NCI-H187 treated with DMSO at 0.1 percent for 48 hours (cell line): ENCODE measurements around the gene RANBP3L.

ENCODE experiments used
- DNase-seq: peaks from one replicate; lab custom pipeline; 2025; lab: John Stamatoyannopoulos, UW

RANBP3L gene

DNA sequence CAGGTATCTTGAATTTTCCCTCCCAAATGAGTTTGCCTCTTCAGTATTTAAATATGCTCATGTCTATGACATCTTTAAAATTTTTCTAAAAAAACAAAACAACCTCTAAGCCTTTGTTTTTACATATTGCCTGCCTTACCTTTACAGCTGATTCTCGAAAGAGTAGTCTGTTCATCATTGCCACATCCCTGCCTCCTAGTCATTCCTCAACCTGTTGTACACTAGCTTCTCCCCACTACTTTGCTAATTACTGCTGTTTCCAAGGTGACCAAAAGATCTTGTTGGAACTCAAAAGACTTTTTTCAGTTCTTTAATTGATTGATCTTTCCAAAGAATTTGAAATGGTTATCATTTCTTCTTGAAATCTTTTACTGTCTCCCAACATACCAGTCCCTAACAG lies 58.0 kb downstream of the RANBP3L start:
- DNase-seq, result no peak

DNA sequence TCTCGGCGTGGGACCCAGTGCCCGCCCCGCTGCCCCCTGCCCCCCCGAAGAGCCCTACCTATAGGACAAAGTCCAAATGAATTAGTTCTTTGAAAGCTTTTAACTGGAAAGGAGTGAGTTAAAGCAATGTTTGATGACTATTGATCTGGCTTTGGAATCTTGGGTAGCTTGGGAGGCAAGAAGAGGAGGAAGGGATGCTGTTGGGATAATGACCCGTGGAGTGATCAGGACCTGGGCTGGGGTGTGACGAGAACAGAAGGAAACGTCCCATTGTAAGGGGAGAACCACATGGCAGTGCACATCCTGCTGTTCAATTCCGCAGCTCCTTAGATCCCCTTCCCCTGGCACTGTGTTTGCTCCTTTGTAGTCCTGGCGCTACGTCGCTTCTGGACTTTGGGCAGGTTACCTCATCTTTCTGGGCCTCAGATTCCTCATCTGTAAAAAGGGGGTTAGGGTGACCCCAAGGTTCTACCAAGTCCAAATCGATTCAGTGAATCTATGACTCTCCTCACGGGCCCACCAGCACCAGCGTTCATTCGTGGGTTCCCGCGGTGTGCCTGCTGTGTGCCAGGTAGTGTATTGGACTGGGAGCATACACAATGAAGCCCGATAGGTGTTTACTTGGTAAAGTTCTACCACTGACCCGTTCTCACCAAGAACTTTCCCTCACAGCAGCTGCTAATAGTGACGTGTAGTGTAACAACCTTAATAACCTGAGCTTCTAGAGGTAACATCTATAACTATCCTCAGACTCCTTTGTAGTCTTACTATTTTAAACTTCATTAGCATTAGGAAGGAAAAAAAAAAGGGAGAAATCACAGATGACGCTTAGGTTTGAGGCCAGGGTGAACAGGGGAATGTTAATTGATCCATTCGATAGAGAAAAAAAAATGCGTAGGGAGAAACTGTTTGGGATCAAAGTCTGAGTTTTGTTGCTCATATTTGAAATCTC lies 58.9 kb downstream of the RANBP3L start:
- DNase-seq, result no peak

DNA sequence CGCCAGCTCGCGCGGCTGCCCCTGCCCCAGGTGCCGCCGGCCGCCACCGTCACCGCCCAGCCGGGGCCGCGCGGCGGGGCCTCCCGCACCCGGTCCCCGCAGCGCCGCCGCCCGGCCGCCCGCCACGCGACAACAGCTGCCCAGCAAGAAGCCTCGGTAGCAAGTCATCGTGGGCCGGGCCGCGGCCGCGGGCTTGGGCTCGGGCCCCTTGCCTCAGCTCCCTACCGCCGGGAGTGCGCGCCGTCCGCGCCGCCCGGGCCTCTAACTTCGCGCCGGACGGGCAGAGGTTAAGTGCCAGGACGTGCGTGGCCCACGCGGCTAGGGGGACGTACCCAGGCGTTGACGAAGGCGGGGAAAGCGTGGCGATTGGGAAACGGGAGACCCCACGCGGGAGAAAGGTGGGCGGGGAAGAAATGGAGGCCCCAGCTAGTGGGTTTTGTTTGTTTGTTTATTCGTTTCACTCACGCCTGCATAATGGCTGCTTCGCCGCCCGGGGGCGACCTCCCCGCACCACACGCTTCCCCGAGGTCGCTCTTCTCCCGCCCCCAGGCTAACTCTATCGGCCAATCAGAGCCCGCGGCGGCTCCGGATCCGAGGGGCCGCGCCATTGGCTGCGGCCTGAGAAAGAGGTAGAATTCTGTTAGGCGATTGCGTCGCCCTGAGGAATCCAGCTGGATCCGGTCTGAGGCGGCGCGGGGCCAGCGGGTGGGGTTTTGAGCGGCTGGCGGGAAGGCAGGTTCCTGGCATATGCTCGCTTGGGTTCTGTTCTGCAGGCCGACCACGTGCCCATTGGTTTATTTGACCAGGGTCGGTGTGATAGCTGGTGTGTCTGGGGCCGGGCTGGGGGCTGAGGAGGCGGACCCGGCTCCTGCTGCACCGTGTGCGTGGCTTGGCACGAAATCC lies 59.8 kb downstream of the RANBP3L start, which contains the start of gene NADK2:
Gene NADK2, minus strand, starts transcription at position 295 of the 903 bp plus-strand sequence. Its CDS starts 127 bp downstream, at position 168.
- DNase-seq, result peak; percentile 63

DNA sequence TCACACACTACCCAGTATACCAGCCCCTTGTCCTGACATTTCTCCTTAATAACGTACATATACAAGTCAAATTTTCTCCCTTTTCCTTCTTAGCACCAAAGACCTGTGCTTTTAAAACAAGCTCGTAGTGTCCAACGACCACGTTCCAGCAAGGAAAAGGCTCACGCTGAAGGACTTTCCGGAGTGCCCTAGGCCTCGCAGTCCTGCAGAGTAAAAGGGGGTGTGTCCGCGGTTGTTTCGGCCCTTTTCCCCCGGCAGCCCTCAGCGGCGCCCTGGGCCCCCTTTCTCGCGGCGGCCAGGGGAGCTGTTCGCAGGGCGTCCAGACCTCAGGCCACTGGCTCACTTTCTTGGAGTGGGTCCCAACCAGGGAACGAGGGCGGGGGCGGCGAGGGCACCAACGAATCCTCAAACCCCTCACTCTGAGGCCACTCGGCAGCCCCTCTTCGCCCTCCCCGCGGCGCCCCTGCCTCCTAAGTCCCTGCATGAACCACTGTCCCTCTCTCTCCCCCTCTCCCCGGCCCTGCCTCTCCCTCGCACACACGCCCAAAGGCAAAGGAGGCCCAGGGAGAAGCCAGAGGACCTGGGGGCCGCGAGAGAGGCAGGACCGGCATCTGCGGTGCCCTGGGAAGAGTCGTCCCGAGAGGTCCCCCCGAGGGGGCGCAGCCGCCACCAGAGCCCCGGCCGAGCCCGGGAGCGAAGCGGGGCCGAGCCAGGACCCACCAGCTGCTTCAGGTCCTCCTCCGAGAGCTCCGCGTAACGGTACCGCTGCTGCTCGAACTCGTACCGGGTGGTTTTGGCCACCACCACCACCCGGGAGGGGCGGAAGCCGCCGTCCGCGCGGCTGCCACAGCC lies 60.7 kb downstream of the RANBP3L start:
- DNase-seq, result no peak

DNA sequence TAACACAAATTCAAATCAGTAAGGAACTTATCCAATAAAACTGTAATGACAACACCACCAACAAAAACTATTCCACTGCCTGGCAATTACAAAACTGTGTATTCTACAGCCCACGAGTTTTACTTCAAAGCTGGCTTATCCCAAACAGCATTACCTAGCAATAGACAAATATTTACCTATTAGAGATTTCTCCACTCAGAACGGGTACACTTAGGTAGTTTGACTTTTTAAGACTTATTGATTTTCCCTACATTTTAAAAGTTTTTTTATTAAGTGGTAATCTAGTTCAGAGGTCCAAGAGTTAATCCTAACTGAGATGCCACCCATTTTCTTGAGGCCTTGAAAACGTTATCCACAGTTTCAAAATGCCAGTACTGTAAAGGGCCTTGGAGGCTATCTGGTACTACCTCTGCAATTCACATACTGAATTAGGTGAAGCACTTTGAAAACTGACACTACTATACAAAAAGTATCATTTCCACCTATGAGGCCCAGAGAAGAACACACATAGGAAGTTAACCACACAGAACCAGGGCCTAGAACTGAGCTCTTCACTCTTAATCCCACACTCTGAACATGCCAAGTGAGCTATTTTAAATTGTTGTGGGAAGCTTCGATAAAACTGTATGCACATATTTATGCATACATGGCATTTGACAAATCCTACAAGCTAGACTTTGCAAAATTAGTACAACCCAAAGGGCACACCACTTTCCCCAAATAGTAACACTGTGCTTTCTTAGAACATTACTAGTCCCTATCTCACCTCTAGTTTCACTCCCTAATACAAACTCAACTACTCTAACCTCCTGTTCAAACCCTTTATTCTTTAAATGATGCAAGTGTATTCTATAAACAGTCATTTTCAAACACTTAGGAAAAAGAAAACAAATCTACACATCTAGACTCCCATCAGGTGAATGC lies 62.1 kb downstream of the RANBP3L start:
- DNase-seq, result no peak

DNA sequence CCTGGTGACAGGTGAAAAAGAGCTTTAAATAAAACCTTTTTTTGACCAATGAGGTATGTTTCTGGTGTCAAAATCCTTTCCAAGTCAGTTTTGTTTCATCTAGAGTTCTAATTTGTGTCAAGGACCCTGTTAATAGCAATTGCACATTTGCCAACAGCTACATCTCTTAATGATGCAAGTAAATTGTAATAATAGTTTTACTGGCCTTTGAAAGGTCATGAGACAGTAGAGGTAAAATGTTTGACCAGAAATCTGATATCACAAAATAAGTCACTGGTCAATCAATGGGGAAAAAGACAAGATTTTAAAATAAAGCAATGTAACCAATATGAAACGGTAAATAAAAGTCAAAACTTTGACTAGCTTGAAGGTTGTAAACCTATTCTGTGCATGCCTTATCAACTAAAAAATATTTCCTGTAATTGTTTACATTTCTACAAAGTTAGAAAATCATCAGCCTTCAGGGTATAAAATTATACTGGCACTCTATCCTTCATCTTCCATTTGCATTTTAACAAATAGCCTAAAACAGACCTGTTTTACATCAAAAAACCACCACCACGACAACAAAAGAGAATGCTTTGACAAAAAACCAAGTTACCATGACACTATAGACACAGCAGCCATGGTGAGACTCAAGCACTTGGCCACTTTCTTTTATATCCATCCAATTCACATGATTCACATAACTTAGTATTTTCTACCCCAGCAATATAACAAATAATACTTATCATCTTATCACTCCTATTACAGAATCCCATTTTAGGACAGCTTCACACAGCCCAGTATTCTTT lies 63.0 kb downstream of the RANBP3L start:
- DNase-seq, result no peak

DNA sequence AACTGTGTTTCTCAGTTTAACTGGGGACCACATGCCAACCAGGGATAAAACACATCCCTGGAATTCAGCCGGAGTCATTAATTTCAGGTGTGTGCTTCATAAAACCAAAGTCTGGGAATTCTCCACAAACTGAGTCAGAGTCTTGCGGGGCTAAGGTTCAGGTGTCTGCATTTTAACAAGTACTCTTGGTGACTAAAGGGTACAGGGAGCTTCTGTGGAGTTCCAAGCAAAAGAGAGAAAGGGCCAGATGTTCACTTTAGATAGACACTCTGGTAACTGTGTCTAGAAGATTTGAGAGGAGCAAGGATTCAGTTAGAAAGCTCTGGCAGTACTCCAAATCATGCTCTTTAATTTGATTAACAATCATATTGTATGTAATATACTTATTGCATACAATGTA lies 64.0 kb downstream of the RANBP3L start:
- DNase-seq, result no peak

DNA sequence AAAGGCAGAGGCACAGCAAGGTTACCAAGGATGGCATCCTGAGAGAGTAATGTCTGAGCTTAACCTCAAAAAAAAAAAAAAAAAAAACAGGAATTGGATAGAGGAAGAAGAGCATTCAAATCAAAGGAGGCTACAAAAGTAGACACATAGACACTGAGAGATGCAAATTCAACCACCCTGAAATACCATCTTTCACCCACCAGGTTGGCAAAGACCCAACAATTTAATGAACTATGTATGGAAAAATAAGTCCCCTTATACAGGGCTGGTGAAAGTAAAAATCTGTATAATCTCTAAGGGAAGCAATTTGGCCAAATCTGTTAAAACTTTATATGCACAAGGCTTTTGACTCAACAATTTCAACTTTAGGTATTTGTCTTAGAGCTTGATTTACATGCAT lies 64.9 kb downstream of the RANBP3L start:
- no peak for DNase-seq

DNA sequence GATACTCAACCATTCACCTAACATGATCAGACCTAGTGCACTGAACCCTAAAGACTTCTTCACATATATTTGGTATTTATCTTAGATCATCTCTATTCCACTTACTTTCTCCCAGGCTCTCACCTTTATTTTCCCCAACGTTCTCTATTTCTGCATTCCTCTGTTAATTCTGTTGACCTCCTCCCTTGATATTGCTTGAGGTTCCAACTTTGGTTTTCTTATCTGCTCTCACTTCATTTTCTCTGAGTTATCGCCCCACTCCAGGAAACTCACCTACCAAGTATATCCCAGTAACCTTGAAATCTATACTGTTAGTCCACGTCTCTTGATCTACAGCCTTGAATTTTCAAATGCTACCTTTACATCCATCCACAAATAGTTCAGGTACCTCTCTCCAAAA lies 69.2 kb downstream of the RANBP3L start:
- DNase-seq, result no peak

DNA sequence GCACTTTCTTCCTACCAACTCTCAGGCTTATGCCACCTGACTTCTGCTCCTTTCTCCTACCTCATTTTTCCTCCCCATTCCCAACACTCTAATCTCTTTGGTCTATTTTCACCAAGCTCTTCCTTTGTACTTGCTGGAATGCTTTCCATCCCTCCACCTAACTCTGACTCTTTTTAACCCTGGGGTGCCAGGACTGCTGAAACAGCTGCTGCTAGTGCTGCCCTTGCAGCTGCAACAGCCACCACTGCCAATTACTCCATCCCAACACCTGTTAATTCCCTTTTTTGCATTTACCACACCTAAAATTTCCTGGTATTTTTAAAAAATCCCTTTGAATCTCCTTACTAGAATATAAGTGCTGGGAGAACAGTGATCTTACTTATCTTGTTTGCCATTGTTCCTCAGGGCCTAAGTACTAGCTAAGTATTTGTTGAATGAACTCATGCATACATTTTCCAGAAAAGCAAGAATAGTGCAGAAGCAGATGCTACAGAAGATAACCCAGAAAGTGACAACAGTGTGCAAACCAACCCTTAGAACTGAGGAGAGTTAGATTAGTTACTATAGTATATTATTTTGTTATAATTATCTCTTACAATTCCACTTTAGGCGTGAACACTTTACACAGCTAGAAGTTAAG lies 71.4 kb downstream of the RANBP3L start:
- no peak for DNase-seq

DNA sequence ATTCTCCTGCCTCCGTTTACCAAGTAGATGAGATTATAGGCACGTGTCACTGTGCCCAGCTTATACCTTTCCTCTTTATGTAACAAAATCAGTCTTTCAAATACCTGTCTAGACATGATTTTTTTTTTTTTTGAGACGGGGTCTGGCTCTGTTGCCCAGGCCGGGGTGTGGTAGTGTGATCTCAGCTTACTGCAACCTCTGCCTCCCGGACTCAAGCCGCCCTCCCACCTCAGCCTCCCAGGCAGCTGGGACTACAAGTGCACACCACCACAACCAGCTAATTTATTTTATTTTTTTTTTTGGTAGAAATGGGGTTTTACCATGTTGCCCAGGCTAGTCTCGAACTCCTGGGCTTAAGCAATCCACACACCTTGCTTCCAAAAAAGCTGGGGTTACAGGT lies 73.2 kb downstream of the RANBP3L start:
- DNase-seq, result no peak

DNA sequence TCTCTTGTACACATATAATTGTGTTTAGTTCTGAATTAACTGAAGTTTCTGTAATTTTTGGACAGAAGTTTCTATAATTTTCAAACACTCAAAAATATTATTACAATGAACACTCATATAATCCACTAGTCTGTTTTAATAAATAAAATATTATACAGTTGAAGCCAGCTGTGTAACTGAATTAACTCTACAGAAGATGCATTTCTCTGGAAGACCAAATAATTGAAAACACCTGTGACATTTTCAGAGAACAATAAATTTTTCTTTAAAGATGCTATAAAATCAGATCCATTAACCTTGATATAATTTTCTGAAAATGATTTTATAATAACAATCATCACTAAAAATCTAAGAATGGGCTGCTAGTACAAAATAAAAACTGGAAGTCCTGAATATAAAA lies 74.7 kb downstream of the RANBP3L start:
- DNase-seq, result no peak

DNA sequence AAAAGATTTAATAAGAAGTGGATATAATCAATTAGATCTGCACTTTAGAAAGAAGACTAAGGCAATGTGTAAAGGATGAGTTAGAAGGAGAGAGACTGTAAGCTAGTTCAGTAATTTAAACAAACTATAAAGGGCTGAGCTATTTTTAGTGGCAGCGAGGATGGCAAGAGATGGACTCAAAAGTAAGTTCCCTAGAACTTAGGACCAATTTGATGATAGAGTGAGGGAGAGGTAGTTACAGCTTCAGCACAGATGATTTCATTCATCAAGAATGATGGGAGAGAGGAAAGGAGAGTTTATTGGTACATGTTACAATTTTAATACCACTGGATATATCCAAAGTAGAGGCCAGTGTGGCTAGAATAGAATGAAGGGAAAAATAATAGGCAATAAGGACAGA lies 79.1 kb downstream of the RANBP3L start:
- no peak for DNase-seq

DNA sequence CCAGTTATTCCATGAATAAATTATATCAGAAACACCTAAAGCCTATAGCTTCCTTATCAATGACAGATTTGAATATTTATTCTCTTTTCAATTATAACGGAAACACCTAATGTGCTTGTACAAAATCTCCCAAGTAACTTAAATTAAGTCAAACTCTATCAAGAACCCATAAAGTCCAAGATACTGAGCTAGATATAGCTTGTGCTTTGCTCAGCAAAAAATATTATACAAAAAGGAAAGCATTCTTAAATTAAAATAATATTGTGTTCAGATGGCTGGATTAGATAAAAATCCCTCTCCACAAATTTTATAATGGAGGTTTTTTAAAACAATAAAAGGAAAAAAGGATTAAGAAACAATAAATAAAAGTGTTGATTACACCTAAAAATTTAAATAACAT lies 83.7 kb downstream of the RANBP3L start:
- DNase-seq, result no peak

DNA sequence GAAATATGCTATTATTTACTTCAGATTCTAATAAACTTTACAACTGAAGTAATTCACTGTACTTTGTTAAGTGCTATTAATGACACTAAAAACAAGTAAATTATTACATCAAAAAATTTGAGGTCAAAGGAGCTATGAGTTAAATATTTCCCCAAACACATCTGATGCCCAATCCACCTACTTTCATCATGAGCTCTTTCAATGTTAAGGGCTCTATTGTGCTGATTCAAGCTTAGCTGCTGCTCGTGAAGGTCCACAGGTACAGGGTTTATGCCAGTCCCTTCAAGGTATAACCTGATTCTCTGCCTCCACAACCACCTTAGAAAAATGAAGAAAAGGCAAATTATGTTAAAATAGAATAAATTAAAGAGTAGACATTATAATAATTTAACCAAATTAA lies 84.1 kb downstream of the RANBP3L start:
- no peak for DNase-seq

DNA sequence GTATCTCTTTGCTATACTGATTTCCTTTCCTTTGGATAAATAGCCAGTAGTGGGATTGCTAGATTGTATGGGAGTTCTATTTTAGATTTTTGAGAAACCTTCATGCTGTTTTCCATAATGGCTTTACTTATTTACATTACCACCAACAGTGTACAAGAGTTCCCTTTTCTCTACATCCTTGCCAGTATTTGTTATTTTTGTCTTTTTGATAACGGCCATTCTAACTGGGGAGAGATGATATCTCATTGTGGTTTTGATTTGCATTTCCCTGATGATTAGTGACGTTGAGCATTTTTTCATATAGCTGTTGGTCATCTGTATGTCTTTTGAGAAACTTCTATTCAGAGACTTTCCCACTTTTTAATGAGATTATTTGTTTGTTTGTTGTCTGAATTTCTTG lies 85.8 kb downstream of the RANBP3L start:
- no peak for DNase-seq

DNA sequence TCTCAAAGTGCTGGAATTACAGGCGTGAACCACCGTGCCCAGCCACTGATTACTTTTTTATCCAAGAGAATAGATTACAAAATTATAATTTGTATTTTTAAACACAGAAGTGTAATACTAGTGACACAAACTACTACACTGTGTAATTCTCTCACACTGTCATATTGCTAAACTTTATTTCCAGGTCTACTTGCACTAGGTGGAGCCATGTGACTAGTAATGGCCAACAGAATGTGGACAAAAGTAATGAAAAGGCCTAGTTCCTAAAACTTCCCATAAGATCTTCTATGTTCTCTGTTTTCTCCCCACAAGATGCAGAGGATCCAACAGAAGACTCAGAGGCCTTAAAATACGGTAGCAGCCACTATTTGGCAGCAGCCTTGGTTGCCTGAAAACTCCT lies 87.3 kb downstream of the RANBP3L start:
- DNase-seq, result no peak

DNA sequence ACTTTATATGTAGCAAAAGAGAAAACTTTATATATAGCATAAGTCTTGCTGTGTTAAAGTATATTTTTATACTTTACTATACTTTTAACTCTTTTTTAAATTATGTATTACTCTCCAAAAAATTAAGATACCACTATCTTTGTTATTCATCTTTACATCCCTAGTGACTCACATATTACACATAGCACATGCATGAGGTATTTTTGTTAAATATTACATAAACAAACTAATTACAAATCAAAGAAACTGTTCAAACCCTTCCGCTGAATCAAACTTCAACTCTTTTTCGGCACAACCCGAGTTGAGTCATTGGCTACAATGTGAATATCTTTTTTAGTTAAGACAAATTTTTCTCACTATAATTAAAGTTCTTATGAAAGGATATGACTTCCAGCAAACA lies 92.0 kb downstream of the RANBP3L start:
- no peak for DNase-seq

DNA sequence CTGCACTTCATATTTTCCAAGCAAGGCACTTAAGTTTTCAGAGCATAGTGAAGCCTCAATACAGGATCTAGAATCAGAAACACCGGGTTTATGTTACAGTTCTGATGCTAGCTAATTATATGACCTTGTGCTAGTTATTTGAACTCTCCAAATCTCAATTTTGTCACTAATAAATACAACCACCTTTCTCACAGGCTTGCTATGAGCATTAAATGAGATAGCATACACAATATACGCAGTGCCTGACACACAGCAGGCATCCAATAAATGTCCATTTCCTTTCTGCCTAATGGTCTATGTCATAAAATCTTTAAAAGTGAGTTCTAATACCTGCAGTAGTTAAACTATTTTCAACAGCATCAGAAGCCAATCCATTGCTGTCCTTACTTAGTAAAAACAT lies 92.9 kb downstream of the RANBP3L start:
- no peak for DNase-seq
